ENCODE data around the gene JMY. TPM values are rescaled to one million over a fixed set of nuclear protein-coding genes. Genes with fewer than 3 reads are reported as not detected.

Gene JMY, protein sequence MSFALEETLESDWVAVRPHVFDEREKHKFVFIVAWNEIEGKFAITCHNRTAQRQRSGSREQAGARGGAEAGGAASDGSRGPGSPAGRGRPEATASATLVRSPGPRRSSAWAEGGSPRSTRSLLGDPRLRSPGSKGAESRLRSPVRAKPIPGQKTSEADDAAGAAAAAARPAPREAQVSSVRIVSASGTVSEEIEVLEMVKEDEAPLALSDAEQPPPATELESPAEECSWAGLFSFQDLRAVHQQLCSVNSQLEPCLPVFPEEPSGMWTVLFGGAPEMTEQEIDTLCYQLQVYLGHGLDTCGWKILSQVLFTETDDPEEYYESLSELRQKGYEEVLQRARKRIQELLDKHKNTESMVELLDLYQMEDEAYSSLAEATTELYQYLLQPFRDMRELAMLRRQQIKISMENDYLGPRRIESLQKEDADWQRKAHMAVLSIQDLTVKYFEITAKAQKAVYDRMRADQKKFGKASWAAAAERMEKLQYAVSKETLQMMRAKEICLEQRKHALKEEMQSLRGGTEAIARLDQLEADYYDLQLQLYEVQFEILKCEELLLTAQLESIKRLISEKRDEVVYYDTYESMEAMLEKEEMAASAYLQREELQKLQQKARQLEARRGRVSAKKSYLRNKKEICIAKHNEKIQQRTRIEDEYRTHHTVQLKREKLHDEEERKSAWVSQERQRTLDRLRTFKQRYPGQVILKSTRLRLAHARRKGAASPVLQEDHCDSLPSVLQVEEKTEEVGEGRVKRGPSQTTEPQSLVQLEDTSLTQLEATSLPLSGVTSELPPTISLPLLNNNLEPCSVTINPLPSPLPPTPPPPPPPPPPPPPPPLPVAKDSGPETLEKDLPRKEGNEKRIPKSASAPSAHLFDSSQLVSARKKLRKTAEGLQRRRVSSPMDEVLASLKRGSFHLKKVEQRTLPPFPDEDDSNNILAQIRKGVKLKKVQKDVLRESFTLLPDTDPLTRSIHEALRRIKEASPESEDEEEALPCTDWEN
- total RNA-seq (10 to 100 TPM; 60.5 to 74.3 TPM), total RNA-seq (115 to 314 reads per million in 2 donors)

- Mint-ChIP-seq H3K27me3 (no peaks in the 10 kb centered on the region), H3K4me1 (peaks cover 13% of the 10 kb centered on the region), H3K27ac (peak within 1 kb of the TSS; percentile 98), H3K4me3 (peak within 1 kb of the TSS; percentile 95), H3K36me3 (ENCODE audit: low read depth) (no peaks in the 10 kb centered on the region)
- ATAC-seq = peak; percentile 84
- no peaks in the 10 kb centered on the region for H3K9me3 ChIP-seq (ENCODE audit: control insufficient read depth, low read length, poor library complexity, severe bottlenecking)
- DNase-seq = peak; percentile 73 to 81 (median 77)
These were observed at the start of gene JMY for GRCh38 chr5:79235634-79236361. JMY (plus strand) TSS chr5:79236131; CDS start chr5:79236651, 520 bp downstream.

DNA sequence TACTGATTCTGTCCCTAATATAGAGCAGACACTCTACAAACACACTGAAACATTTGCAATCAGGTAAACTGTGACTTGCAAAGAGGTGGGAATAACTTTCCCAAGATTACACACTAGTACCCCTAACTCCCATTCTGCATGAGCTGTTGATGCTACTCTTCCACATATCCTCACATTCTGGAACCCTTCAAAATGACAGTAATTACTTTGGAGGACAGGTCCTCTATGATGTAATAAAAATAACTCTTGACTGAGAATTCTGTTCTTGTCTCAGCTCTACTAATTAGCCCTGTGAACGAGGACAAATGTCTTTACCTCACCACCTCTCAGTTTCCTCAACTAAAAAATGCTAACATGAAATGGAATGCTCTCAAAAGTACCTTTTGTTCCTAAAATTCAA, 49.5 kb upstream of the JMY start:
- Mint-ChIP-seq H3K27me3 (no peaks in the 10 kb centered on the region), H3K27ac (no peak overlapping the region), H3K4me3 (no peak overlapping the region), H3K36me3 (ENCODE audit: low read depth) (no peaks in the 10 kb centered on the region), H3K4me1 (peaks cover 2% of the 10 kb centered on the region)
- DNase-seq (no peak), ATAC-seq (no peak)
- H3K9me3 ChIP-seq (ENCODE audit: control insufficient read depth, low read length, poor library complexity, severe bottlenecking) = no peaks in the 10 kb centered on the region

- ATAC-seq (no peak), DNase-seq (no peak)
- Mint-ChIP-seq H3K4me3 (no peak overlapping the region), H3K4me1 (peaks cover 2% of the 10 kb centered on the region), H3K27ac (no peak overlapping the region), H3K27me3 (no peaks in the 10 kb centered on the region), H3K36me3 (ENCODE audit: low read depth) (no peaks in the 10 kb centered on the region)
- no peaks in the 10 kb centered on the region for H3K9me3 ChIP-seq (ENCODE audit: control insufficient read depth, low read length, poor library complexity, severe bottlenecking)
These were observed 46.3 kb upstream of the JMY start for GRCh38 chr5:79189439-79190234.

DNA sequence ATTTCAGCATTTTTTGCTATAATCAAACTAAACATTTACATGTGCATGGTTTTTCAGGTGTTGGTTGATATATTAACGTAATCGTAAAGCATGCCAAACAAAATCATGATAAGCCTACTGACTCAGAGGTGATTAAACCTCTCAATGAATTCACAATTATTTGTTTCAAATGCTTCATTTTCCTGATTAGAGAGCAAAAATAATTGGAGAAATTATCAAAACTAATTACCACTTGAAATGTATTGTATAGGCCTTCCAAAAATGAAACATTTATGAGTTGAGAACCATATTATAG, 45.7 kb upstream of the JMY start:
- Mint-ChIP-seq H3K27me3 (no peaks in the 10 kb centered on the region), H3K36me3 (ENCODE audit: low read depth) (no peaks in the 10 kb centered on the region), H3K4me3 (no peak overlapping the region), H3K27ac (no peak overlapping the region), H3K4me1 (peaks cover 2% of the 10 kb centered on the region)
- no peak for ATAC-seq
- no peaks in the 10 kb centered on the region for H3K9me3 ChIP-seq (ENCODE audit: control insufficient read depth, low read length, poor library complexity, severe bottlenecking)
- no peak for DNase-seq

DNA sequence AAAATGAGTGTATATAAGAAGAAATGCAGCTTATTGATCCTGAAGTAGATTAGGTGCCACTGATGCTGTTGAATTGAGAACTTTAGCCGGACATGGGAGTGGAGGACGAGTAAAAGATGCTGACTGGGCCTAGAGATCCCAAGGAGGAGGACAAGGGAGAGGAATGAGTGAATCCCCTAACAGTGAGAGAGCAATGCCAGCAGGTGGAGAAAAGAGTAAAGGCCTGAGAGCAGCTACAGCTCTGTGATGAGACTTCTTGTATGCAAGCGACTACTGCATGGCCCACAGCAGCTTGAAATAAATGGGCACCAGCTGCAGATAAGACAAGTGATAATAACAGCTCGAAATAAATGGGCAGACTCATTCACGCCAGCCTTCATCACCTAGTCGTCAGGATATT, 44.5 kb upstream of the JMY start:
- H3K9me3 ChIP-seq (ENCODE audit: control insufficient read depth, low read length, poor library complexity, severe bottlenecking) = no peaks in the 10 kb centered on the region
- Mint-ChIP-seq H3K4me1 (peaks cover 2% of the 10 kb centered on the region), H3K4me3 (no peak overlapping the region), H3K27me3 (no peaks in the 10 kb centered on the region), H3K36me3 (ENCODE audit: low read depth) (no peaks in the 10 kb centered on the region), H3K27ac (no peak overlapping the region)
- DNase-seq = no peak
- peak; percentile 21 for ATAC-seq

DNA sequence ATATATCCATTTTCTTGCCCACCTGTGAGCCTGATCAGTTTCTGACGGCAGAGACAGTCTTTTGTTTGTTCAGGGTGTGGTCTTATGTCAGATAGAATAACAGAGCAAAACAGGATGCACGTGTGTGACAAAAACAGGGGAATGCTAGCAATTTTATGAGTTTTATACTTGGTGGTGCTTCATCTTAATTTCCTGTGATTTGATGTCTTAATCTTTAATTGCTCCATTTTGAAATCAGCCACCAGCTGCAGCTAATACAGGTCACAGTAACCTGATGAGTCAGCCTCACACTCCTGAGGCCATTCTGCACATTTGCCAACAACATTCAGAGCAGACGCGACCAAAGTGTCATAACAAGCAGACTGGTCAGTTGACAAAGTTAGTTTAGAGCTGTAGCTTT, 42.3 kb upstream of the JMY start:
- DNase-seq (no peak), ATAC-seq (no peak)
- H3K9me3 ChIP-seq (ENCODE audit: control insufficient read depth, low read length, poor library complexity, severe bottlenecking) = no peaks in the 10 kb centered on the region
- Mint-ChIP-seq H3K4me3 (no peak overlapping the region), H3K27me3 (no peaks in the 10 kb centered on the region), H3K27ac (no peak overlapping the region), H3K4me1 (peaks cover 2% of the 10 kb centered on the region), H3K36me3 (ENCODE audit: low read depth) (no peaks in the 10 kb centered on the region)

DNA sequence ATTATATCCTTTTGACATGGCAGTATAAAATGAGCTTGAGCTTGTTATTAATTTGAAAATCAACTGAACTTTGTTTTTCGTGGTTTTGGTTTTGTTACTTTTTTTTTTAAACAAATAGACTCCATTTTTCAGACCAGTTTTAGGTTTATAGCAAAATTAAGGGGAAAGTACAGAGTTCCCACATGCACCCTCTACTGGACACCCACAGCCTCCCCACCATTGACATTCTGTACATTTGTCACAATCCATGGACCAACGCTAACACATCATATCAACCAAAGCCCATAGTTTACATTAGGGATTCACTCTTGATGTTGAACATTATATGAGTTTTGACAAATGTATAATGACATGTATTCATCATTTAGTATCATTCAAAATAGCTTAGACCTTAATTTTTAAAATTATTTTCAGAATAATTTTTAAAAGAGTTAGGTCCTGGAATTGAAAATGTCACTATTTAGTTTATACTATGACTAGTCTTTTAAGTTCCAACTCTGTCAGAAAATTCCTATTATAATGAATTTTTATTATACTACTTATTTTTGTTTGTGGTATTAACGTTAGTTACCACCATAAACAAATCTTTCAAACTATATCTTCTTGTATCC, 35.3 kb upstream of the JMY start:
- H3K9me3 ChIP-seq (ENCODE audit: control insufficient read depth, low read length, poor library complexity, severe bottlenecking) = no peaks in the 10 kb centered on the region
- Mint-ChIP-seq H3K4me3 (no peak overlapping the region), H3K27me3 (no peaks in the 10 kb centered on the region), H3K27ac (no peak overlapping the region), H3K4me1 (no peaks in the 10 kb centered on the region), H3K36me3 (ENCODE audit: low read depth) (peaks cover 5% of the 10 kb centered on the region)
- peak; percentile 76 for ATAC-seq
- no peak for DNase-seq

DNA sequence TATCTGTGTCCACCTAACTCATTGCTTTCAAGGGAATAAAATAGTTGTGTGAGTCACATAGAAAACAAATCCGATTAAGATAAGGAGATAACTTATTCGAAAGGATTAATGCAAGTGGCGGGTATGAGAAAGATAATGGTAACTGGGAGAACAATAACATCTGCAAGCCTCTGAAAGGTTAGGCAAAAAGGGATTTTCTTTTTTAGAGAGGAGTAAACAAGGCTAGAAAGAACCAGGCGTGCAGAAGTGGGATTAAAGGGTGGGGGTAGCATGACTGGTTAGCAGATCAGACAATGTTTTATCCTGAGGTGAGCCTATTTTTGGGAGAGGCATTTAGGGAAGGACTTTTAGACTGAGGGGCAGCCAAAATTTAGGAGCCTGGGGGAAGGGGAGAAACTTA, 34.7 kb upstream of the JMY start:
- no peaks in the 10 kb centered on the region for H3K27me3 Mint-ChIP-seq
- no peaks in the 10 kb centered on the region for H3K9me3 ChIP-seq (ENCODE audit: control insufficient read depth, low read length, poor library complexity, severe bottlenecking)
- no peaks in the 10 kb centered on the region for H3K4me1 Mint-ChIP-seq
- ATAC-seq (no peak), DNase-seq (no peak)
- peaks cover 5% of the 10 kb centered on the region for H3K36me3 Mint-ChIP-seq (ENCODE audit: low read depth)
- H3K27ac Mint-ChIP-seq = no peak overlapping the region
- H3K4me3 Mint-ChIP-seq = no peak overlapping the region

DNA sequence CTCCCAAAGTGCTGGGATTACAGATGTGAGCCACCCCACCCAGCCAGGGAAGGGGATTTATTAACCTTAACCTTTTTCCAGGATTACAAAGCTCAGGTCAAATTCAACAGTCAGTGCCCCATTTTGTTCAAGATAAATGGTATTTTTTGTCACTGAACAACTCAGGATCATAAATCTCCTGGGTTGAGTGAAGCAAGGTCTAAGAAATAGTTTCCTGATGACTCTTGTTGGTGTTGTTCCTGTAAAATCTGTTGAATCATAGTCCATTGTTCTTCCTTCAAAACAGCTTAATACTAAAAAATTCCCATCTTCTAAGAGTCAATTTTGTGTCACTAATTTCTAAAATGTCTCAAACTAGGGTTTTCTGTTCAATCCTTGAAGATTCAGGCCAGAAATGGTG, 33.9 kb upstream of the JMY start:
- Mint-ChIP-seq H3K36me3 (ENCODE audit: low read depth) (peaks cover 5% of the 10 kb centered on the region), H3K27ac (no peak overlapping the region), H3K4me3 (no peak overlapping the region), H3K4me1 (no peaks in the 10 kb centered on the region), H3K27me3 (no peaks in the 10 kb centered on the region)
- DNase-seq (no peak), ATAC-seq (no peak)
- H3K9me3 ChIP-seq (ENCODE audit: control insufficient read depth, low read length, poor library complexity, severe bottlenecking) = no peaks in the 10 kb centered on the region

- Mint-ChIP-seq H3K4me1 (no peaks in the 10 kb centered on the region), H3K27ac (no peak overlapping the region), H3K36me3 (ENCODE audit: low read depth) (peaks cover 5% of the 10 kb centered on the region), H3K27me3 (no peaks in the 10 kb centered on the region), H3K4me3 (no peak overlapping the region)
- no peak for DNase-seq
- no peak for ATAC-seq
- no peaks in the 10 kb centered on the region for H3K9me3 ChIP-seq (ENCODE audit: control insufficient read depth, low read length, poor library complexity, severe bottlenecking)
These were observed 30.0 kb upstream of the JMY start for GRCh38 chr5:79205965-79206364.

DNA sequence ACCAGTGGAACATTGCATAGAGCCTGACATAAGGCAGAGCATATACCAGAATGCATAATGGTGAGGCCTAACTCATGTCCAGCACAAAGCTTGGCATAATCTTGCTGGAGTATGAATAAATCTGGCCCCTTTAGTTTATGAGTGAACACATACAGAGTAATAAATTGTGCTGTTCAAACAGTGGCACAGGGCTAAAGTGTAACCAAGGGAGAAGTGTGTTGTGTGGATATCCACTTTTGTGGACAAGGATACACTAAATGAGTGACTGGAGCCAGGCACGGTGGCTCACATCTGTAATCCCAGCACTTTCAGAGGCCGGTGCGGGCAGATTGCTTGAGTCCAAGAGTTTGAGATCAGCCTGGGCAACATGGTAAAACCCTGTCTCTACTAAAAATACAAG, 29.4 kb upstream of the JMY start:
- DNase-seq (no peak), ATAC-seq (no peak)
- Mint-ChIP-seq H3K4me1 (no peaks in the 10 kb centered on the region), H3K27me3 (no peaks in the 10 kb centered on the region), H3K4me3 (peak overlapping the region; percentile 47), H3K27ac (no peak overlapping the region), H3K36me3 (ENCODE audit: low read depth) (peaks cover 2% of the 10 kb centered on the region)
- H3K9me3 ChIP-seq (ENCODE audit: control insufficient read depth, low read length, poor library complexity, severe bottlenecking) = no peaks in the 10 kb centered on the region

DNA sequence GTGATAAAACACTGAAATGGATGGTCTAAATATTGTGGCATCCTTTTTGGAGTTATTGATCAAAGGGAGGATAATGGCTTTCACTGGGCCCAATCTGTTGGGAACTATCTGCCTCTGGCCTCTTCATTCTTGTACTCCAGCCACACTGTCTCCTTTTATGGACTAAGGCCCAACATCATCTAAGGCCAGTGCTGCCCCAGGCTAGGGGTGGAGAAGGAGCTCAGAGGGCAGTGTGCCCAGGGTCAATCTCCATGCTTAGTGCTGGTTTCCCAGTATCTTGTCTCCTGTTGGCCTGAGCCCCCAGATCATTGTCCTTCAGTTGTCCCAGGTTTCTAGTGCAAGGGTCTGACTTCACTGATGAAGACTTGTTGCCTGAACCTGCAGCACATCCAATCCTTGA, 26.4 kb upstream of the JMY start:
- H3K27ac Mint-ChIP-seq = no peak overlapping the region
- no peak for DNase-seq
- H3K27me3 Mint-ChIP-seq = no peaks in the 10 kb centered on the region
- no peak for ATAC-seq
- H3K4me1 Mint-ChIP-seq = no peaks in the 10 kb centered on the region
- peaks cover 4% of the 10 kb centered on the region for H3K36me3 Mint-ChIP-seq (ENCODE audit: low read depth)
- H3K4me3 Mint-ChIP-seq = no peak overlapping the region
- no peaks in the 10 kb centered on the region for H3K9me3 ChIP-seq (ENCODE audit: control insufficient read depth, low read length, poor library complexity, severe bottlenecking)

Data from T-helper 17 cell (primary cell).